GM12891 (cell line): ENCODE data around the gene UBTD2.

ENCODE experiments used
- POLR2A ChIP-seq: IDR thresholded peaks from 2 replicates; pipeline ENCODE4 v1.6.1; 2011; ENCODE audit warnings: low read depth, low read length, control low read depth
- POLR2AphosphoS5 ChIP-seq: IDR thresholded peaks from 2 replicates; pipeline ENCODE4 v1.6.1; 2011; ENCODE audit warnings: low read depth, low read length, control low read depth
- SPI1 ChIP-seq: IDR thresholded peaks from 2 replicates; pipeline ENCODE4 v1.6.1; 2011; ENCODE audit warnings: low read depth, low read length, control low read depth

DNA sequence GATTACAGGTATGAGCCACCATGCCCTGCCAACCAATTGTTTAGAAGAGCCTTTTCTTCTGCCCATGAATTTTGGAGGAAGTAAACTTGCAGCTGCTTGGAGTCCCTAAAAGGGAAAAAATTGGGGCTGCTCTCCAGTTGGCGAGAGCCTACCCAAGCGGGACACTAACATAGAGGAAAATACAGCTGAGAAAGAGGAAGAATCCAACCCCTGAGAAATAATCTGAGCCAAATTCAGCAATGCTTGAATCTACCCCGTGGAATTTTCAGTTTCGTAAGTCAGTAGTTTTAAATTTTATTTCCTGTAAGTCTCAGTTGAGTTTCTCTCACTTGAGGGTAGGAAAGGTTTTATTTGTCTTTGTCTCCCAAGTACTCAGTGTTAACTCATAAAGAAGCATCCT is 30.4 kb upstream of the UBTD2 start:
- no peak for TF ChIP-seq POLR2A
- no peak for TF ChIP-seq SPI1
- no peak for TF ChIP-seq POLR2AphosphoS5
